Muscle of back (tissue), 13 donors: ENCODE results near the gene ZNF101. TPM values are rescaled to one million over a fixed set of nuclear protein-coding genes. Genes with fewer than 3 reads are reported as not detected.

Source experiments
- DNase-seq, 3 donors: peaks; one replicate each; pipeline versions ENCODE4 v3.0.0 to v3.0.0-alpha.2; 2013
- long read RNA-seq, 9 donors: transcript quantifications; one replicate each; lab custom pipeline, GENCODE V29; 2026
- polyA plus RNA-seq, 10 donors: library from polyadenylated mRNA; unstranded; fragments of 120-200 nt; gene quantifications; one replicate each; pipeline ENCODE4 v1.2.1, GENCODE V29; 2013; ENCODE audit not compliant: insufficient read length in 10 of 10

The ZNF101 gene
- polyA plus RNA-seq = 1 to 10 TPM; 4.8 to 8.2 (median 6.9) TPM
- long read RNA-seq, donor 1, partial matches to known transcripts = 0 of 1 reads
- long read RNA-seq, donor 1, other reads (novel, unspliced or antisense) = 0 of 1 reads
- long read RNA-seq, donor 2, full-length matches to known transcripts = 1 of 1 reads
- long read RNA-seq, donor 2, partial matches to known transcripts = 0 of 1 reads
- long read RNA-seq, donor 2, other reads (novel, unspliced or antisense) = 0 of 1 reads
- long read RNA-seq, donor 3 = 0 reads
- long read RNA-seq, donor 4 = 0 reads
- long read RNA-seq, donor 5, full-length matches to known transcripts = 2 of 2 reads
- long read RNA-seq, donor 5, partial matches to known transcripts = 0 of 2 reads
- long read RNA-seq, donor 5, other reads (novel, unspliced or antisense) = 0 of 2 reads
- long read RNA-seq, donor 6 = 0 reads
- long read RNA-seq, donor 7, full-length matches to known transcripts = 2 of 2 reads
- long read RNA-seq, donor 7, partial matches to known transcripts = 0 of 2 reads
- long read RNA-seq, donor 7, other reads (novel, unspliced or antisense) = 0 of 2 reads
- long read RNA-seq, donor 8 = 0 reads
- long read RNA-seq, donor 9 = 0 reads

DNA sequence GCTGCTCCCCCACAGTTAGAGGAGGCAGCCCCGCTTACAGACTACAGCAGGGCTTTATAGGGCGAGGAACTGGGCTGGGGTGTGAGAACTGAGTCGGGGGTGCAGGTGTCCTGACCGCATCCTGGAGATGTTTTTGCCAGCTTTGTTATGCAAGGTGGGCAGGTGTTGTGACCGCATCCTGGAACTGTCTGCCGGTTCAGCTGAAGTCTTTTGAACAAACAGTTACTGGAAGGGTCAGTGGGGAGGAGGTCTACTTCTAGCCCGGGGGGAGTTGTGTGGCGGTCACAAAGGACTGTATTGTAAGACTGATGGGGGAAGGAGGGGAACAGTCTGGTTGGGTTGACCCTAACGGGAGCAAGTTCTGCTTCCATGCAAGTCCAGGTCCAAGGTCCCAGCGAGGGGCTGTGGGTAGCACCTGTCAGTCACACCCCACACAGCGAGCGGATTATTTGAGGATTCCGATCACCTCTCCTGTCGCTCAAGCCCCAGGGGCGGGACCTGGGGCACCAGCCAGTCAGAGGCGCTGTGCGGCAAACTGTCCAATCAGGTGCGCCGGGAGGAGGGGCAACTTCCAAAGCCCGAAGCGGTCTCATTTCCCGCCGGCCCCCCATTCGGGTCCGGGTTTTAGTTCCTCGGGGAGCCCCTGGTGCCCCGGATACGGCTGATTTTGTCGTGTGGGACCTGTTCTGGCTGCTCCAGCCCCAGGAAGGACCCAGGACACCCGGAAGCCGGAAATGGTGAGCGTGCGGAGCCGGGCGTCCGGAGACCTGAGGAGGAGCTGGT is at the start of gene ZNF101:
ZNF101 (plus strand) TSS at position 610 of the 783 bp plus-strand sequence; CDS start at position 735, 125 bp downstream.
- DNase-seq = peak; percentile 88 to 96 (median 92)

DNA sequence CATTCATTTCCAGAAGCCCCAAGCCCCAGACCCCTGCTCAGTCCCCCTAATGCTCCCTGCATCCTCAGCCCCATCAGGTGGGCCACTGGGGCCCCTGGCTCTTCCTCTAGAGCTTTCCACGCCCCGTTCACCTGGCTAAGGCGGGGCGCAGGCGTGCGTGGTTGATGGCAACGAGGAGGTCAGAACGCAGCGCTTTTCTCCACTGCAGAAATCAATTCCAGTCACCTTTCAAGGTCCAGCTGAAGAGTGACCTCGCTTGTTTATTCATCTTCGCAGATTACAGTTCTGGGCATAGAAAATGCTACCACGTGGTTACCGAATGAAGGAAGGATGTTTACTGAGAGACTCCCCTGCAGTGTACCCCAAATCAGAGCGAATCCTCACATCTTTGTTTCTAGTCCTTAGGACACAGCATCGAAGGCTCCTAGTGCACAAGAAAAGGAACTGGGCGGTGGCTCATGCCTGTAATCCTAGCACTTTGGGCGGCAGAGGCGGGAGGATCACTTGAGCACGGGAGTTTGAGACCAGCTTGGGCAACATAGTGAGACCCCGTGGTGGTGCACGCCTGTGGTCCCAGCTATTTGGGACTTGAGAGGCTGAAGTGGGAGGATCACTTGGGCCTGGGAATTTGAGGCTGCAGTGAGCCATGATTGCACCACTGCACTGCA is 49.3 kb upstream of the ZNF101 start:
- no peak for DNase-seq

DNA sequence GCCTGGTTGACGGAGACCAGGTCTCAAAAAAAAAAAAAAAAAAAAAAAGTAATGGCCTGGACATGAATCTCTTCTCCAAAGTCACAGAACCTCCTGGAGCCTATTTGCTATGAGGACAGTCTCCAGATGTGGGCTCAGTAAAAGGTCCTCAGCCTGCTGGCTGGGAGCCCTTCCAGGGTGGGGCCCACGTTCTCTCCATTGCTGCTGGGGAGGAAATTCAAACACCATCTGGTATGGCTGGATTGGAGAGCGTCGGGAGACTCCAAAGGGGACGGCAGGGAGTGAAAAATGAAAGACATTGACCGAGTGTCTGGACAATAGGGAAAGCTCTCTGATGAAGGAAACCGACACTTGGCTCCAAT is 48.8 kb upstream of the ZNF101 start:
- no peak for DNase-seq

GRCh38 chr19:19623383-19623782 is 45.3 kb upstream of the ZNF101 start:
- no peak for DNase-seq

- DNase-seq = no peak
Measured at GRCh38 chr19:19624032-19624570, 44.5 kb upstream of the ZNF101 start.

GRCh38 chr19:19626516-19627472 is 41.8 kb upstream of the ZNF101 start:
- no peak for DNase-seq

DNA sequence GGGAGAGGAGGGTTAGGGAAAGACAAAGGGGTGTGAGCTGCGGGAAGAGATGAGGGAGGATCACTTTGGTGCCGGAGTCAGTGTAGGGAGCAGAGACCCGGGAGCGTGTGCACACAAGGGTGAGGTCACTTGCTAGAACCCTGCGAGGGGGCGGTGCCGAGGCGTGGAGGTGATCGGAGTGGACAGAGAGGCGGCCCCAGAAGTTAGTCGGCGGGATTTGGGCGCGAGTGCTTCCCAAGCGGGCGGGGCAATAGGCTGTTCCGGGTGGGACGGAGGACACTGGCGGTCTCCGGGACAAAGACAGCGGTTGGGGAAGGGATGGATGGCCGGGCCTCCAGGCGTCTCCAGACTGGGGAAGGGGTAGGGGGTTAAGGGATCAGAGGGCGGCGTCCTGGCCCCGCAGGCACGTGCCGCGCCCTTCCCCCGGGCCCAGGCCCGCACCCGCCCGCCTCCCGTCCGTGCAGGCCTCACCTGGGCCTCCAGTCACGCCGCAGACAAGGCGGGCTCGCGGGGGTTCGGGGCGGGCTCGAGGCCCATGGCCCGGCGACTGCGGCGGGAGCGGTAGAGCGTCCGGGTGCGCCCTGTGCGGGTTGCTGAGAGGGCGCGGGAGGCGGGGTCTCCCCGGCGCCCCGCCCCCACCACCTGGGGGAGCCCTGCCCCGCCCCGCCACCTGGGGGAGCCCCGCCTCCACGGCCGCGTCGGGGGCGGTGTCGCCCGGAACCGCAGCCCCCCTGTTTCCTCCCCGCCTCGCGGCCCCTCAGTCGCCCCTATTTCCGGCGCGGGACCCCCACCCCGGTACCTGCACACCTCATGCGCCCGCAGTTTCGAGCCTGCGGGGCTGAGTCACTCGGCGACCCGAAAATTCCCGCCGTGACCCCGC is 40.8 kb upstream of the ZNF101 start, which contains the start of gene LPAR2:
LPAR2 (minus strand) TSS at position 600 of the 880 bp plus-strand sequence. CDS start 945 bp downstream, outside the sequence.
- DNase-seq = peak in 1 of 3 donors; percentile 67

- peak in 1 of 3 donors; percentile 60 for DNase-seq
Measured at GRCh38 chr19:19628501-19629134, 40.0 kb upstream of the ZNF101 start.

DNA sequence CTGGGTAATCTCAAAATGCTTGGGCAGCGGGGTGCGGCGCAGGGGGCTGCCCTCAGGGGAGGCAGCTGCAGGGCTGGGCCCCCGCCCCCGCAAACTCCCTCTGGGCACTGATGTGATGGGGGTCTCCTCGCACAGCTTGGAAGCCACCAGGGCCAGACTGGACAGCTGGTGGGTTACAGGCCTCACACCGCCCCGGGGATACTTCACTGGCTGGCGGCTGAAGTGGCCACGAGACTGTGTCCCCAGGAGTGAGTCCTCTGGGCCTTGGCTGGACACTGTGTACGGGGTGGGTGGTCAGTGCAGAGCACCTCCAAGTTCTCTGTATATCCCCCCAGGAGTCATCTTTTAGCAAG is 38.6 kb upstream of the ZNF101 start:
- DNase-seq = no peak

DNA sequence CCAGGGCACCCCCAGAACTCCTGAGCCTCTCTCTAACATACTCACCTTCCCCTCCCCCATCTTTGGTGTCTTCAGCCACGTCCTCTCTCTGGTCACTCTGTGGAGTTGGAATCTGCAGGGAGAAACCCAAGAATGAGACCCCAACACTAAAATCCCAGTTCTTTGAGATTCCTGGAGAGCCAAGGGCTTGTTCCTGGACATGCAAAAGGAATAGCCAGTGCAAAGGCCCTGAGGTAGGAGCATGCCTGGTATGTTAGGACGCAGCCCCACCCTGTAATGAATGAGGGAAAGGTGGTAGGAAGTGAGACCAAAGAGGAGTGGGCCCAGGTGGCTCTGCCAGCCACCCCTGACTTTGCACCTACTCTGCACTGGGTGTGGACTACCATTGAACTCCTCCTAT is 38.2 kb upstream of the ZNF101 start:
- no peak for DNase-seq

- DNase-seq = peak in 1 of 3 donors; percentile 10
Measured at GRCh38 chr19:19631346-19631745, 37.3 kb upstream of the ZNF101 start.

- peak in 1 of 3 donors; percentile 4 for DNase-seq
Measured at GRCh38 chr19:19632661-19633060, 36.0 kb upstream of the ZNF101 start.

DNA sequence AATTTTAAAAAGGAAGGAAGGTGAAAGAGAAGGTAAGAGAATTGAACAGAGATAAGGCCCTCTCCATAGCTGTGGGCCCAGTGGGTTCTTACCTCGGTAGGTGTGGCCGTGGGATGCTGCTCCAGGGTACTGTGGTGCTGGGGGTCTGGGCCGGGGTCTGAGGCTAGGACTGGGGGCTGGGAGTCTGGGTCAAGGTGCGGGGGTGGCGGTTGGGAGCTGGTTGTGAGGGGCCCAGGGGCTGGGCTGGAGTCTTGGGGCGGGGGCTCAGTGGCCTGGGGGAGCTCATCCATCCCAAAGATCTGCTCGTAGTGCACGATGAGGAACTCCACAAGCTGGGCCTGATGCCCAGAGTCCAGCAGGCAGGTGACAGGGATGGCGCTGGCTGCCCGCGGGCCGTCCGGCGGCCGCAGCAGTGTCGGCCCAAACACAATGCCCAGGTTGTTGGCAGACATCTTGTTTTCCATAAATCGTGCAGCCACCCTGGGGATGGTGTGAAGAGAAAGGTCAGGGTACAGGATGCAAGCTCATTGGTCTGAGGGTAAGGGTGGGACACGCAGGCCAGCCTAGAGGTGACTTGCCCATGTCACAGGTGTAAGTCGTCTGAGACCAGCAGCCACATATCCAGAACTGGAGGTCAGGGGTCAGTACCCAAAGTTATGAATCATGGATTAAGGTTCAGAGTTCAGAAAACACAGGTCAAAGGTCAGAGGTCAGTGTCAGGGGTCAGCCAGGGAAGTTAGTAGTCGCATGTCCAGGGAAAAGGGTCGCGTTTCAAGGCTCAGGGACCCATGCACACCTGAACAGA is 34.7 kb upstream of the ZNF101 start:
- DNase-seq = peak in 1 of 3 donors; percentile 4

DNA sequence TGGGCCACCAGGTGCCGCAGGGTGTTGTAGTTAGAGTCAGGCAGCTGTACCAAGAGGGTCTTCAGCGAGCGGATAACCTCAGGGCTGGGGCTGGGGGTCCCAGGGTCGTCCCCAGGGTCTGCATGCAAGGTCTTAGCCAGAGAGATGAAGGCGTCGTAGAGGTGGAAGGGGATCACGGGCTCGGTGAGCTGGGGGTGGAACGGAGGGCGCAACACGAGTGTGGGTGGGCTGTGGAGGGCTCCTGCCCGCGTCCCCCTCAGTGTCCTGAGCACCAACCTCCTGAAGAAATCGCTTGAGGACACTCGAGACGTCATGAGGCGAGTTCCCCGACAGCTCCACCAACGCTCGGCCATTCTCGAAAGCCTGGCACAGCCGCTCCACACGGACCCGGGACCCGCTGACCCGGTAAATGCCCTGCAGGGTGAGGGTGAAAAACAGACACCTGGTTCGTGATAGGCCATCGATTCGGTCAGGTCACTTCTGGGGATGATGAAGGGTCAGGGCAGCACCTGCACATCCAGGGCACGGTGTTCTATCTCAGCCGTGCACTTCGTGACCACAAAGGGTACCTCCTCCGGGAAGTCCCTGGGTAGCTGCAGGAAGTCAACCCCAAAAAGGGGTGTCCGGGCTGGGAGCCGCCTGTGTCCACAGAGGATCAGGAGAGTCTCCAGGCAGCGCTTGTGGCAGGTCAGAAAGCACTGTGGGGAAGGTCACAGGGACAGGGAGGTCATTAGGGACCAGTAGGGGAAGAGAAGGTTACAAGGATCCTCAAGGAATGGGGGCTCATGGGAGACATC is 33.9 kb upstream of the ZNF101 start:
- DNase-seq = peak in 1 of 3 donors; percentile 1

- DNase-seq = no peak
Measured at GRCh38 chr19:19635313-19635702, 33.3 kb upstream of the ZNF101 start.

DNA sequence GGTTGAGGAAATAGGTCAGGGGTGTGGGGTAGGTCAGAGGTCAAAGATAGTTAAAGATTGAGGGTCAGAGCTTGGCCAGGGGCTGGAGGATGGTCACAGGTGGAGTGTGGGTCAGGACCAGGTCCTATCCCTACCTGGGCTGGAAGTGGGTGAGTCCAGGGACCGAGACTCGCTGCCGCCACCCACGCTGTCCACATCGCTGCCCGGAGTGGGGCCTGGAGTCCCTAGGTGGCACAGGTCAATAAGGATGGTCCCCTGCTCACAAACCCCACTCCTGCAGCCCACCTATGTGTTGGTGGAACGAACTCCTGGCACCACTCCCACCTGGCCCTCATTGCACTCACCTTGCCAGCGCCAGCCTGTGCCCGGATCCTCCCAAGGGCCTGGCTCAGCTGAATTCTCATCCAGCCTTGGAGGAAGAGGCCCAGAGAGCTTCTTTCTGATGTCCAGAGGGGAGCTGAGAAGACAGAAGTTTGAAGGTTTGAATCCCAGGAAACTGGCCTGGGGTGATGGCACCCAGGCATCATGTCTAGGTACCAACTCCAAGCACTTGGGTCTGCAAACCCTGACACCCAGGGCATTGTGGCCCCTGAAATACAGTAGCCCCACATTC is 32.0 kb upstream of the ZNF101 start:
- no peak for DNase-seq

DNA sequence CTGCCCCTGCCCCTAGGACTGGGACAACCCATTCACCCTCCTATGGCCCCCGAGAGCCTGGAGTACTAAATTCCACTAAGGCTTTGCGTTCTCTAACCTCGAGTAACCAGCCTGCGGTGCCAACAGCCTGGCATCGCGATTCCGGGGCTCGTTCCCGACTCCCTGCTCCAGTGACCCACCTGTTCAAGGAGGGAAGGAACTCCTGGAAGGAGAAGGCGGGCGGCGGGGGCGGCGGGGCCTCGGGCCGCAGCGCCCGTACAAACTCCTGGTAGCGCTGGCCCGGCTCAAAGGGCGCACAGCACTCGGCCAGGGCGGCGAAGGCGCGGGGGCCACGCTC is 31.5 kb upstream of the ZNF101 start:
- DNase-seq = no peak
